ENCODE data around the gene ROM1.
"Not testable (repeated sequence)": the region's sequence is repeated elsewhere in the genome, so short reads cannot be mapped to it uniquely, and the experiment has no call there.

ROM1 gene

GRCh38 chr11:62577046-62577714, 35.9 kb upstream of the ROM1 start:
- no peak for TF ChIP-seq CTCF (IDR thresholded peaks at IDR 0.05; ENCODE audit: low read depth, low read length)
- H3K4me3 ChIP-seq (replicated peaks in 1 of 2; ENCODE audit: low read depth in 2 of 2, low read length in 2 of 2): no peak overlapping the region
- DNase-seq (ENCODE audit: low read depth in 2 of 2): peak; percentile 63 to 71

GRCh38 chr11:62578541-62578940, 34.5 kb upstream of the ROM1 start:
- no peak overlapping the region for H3K4me3 ChIP-seq (replicated peaks in 1 of 2; ENCODE audit: low read depth in 2 of 2, low read length in 2 of 2)
- DNase-seq (ENCODE audit: low read depth in 2 of 2): no peak
- no peak for TF ChIP-seq CTCF (IDR thresholded peaks at IDR 0.05; ENCODE audit: low read depth, low read length)

- no peak for TF ChIP-seq CTCF (IDR thresholded peaks at IDR 0.05; ENCODE audit: low read depth, low read length)
- no peak overlapping the region for H3K4me3 ChIP-seq (replicated peaks in 1 of 2; ENCODE audit: low read depth in 2 of 2, low read length in 2 of 2)
- no peak for DNase-seq (ENCODE audit: low read depth in 2 of 2)
These were observed 33.8 kb upstream of the ROM1 start for GRCh38 chr11:62579252-62579651.

GRCh38 chr11:62580959-62581715, 31.9 kb upstream of the ROM1 start:
- no peak for DNase-seq (ENCODE audit: low read depth in 2 of 2)
- H3K4me3 ChIP-seq (replicated peaks in 1 of 2; ENCODE audit: low read depth in 2 of 2, low read length in 2 of 2): no peak overlapping the region
- no peak for TF ChIP-seq CTCF (IDR thresholded peaks at IDR 0.05; ENCODE audit: low read depth, low read length)

- not testable (repeated sequence) for DNase-seq (ENCODE audit: low read depth in 2 of 2); H3K4me3 ChIP-seq (replicated peaks in 1 of 2; ENCODE audit: low read depth in 2 of 2, low read length in 2 of 2)
These were observed 31.3 kb upstream of the ROM1 start for GRCh38 chr11:62581735-62582134.

GRCh38 chr11:62585356-62585755, 27.7 kb upstream of the ROM1 start:
- H3K4me3 ChIP-seq (replicated peaks in 1 of 2; ENCODE audit: low read depth in 2 of 2, low read length in 2 of 2); DNase-seq (ENCODE audit: low read depth in 2 of 2): not testable (repeated sequence)

GRCh38 chr11:62588966-62589637, 24.0 kb upstream of the ROM1 start:
- H3K4me3 ChIP-seq (replicated peaks in 1 of 2; ENCODE audit: low read depth in 2 of 2, low read length in 2 of 2): no peak overlapping the region
- peak; percentile 37 for TF ChIP-seq CTCF (IDR thresholded peaks at IDR 0.05; ENCODE audit: low read depth, low read length)
- DNase-seq (ENCODE audit: low read depth in 2 of 2): peak in 1 of 2 donors; percentile 48

Measured in cardiac fibroblast (primary cell).